AG10803 (cell line): Measurements from ENCODE around the gene CCDC88A.
"Not testable (repeated sequence)": the region's sequence is repeated elsewhere in the genome, so short reads cannot be mapped to it uniquely, and the experiment has no call there.

Experiments used
- DNase-seq: peaks from one replicate; pipeline ENCODE4 v3.0.0; 2010; ENCODE audit warnings: low read depth
- H3K4me3 ChIP-seq: 2 replicates; pipeline ENCODE4 v1.5.1; 2011; ENCODE audit warnings: mild to moderate bottlenecking, low read length, control low read depth
- CTCF ChIP-seq: conservative IDR thresholded peaks from 2 replicates; pipeline ENCODE4 v1.5.1; 2011; ENCODE audit warnings: mild to moderate bottlenecking, low read length, control low read depth, inconsistent platforms

Gene CCDC88A

GRCh38 chr2:55452879-55453278, 33.2 kb upstream of the CCDC88A start:
- no peak for DNase-seq
- H3K4me3 ChIP-seq = no peak overlapping the region
- no peak for TF ChIP-seq CTCF

GRCh38 chr2:55451699-55452098, 32.0 kb upstream of the CCDC88A start:
- TF ChIP-seq CTCF = no peak
- no peak overlapping the region for H3K4me3 ChIP-seq
- no peak for DNase-seq

GRCh38 chr2:55450014-55450413, 30.4 kb upstream of the CCDC88A start:
- not testable (repeated sequence) for DNase-seq, H3K4me3 ChIP-seq

- DNase-seq, H3K4me3 ChIP-seq: not testable (repeated sequence)
These were observed 22.5 kb upstream of the CCDC88A start for GRCh38 chr2:55442045-55442760.

- no peak for DNase-seq
- no peak overlapping the region for H3K4me3 ChIP-seq
- TF ChIP-seq CTCF = no peak
These were observed 21.7 kb upstream of the CCDC88A start for GRCh38 chr2:55441280-55441892.

GRCh38 chr2:55439101-55439397, 19.4 kb upstream of the CCDC88A start:
- TF ChIP-seq CTCF = no peak
- no peak overlapping the region for H3K4me3 ChIP-seq
- DNase-seq = no peak

- TF ChIP-seq CTCF = no peak
- no peak for DNase-seq
- H3K4me3 ChIP-seq = no peak overlapping the region
These were observed 18.9 kb upstream of the CCDC88A start for GRCh38 chr2:55438391-55439100.

- TF ChIP-seq CTCF = no peak
- DNase-seq = no peak
These were observed 18.1 kb upstream of the CCDC88A start for GRCh38 chr2:55437515-55438390.

More at GRCh38 chr2:55437515-55438390, 18.1 kb upstream of the CCDC88A start:
- no peak overlapping the region for H3K4me3 ChIP-seq
